ENCODE measurements around the gene SHISA7.
"Not testable (repeated sequence)": the region's sequence is repeated elsewhere in the genome, so short reads cannot be mapped to it uniquely, and the experiment has no call there.

The SHISA7 gene

DNA sequence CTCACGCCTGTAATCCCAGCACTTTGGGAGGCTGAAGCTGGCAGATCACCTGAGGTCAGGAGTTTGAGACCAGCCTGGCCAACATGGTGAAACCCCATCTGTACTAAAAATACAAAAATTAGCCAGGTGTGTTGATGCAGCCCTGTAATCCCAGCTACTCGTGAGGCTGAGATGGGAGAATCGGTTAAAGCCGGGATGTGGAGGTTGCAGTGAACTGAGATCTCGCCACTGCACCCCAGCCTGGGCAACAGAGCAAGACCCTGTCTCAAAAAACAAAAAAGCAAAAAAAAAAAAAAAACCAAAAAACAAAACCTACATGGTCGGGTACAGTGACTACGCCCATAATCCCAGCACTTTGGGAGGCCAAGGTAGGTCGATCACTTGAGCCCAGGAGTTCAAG lies 33.9 kb downstream of the SHISA7 start:
- DNase-seq, result not testable (repeated sequence)

DNA sequence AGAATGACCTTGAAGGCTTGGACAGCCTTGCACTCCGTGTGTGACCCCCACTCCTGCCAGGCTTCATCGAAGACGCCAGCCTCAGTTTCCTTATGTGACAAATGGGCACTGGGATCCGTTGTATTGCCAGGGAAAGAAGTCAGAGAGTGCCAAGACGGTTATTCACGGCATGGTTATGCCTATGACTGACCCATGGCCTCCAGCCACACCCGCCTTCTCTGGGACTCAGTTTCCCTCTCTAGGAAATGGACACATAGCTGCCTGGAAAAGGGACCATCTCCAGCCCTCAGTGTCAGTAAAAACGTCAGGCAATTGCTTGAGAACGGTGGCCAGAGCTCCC lies 34.6 kb downstream of the SHISA7 start:
- no peak for DNase-seq

DNA sequence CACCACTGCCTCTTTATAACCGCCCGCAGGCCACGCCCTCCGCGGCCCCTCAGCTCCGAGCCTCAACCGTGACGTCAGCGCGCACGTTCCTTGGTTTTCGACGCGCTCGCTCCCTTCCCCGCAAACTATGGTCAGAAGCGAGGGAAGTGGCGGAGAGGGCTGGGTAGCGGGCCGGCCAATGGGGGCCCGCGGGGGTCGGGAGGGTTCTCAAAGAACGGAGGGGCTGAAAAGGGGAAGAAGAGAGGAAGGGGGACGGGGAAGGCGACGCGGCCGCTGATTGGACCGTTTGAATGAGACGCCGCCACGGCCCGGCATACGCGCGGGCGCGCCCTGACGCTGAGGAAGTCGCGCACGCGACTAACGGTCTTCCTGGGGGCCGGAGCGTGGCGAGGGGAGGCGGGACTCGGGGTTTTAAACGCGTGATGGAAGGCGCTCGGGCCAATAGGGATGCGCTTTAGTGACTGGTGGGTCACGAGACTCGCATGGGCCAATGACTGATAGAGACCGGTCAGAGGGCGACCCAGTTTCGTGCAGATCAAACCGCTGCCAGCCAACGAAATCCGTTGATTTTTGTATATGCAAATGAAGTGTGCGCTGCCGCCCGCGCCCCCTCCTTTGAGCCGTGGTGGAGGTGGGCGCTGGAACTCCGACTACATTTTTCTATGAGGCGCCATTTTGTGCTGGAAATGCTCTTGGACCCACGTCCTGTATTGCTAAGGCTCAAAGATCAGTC lies 35.1 kb downstream of the SHISA7 start:
- DNase-seq, result peak; percentile 99

DNA sequence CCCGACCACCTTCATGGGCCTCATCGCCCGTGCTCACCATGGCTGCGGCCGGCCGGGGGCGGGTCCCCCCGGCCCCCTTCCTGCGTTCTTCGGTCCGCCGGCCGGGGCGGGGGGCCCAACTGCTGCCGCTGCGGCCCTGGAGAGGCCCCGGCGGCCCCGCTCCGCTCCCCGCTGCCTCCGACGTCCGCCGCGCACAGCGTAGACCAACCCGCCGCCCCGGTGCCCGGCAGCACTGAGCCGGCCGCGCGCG lies 35.6 kb downstream of the SHISA7 start, which contains the start of gene UBE2S:
UBE2S (minus strand) TSS at position 239 of the 250 bp plus-strand sequence; CDS start at position 40, 199 bp downstream.
- not testable (repeated sequence) for DNase-seq

DNA sequence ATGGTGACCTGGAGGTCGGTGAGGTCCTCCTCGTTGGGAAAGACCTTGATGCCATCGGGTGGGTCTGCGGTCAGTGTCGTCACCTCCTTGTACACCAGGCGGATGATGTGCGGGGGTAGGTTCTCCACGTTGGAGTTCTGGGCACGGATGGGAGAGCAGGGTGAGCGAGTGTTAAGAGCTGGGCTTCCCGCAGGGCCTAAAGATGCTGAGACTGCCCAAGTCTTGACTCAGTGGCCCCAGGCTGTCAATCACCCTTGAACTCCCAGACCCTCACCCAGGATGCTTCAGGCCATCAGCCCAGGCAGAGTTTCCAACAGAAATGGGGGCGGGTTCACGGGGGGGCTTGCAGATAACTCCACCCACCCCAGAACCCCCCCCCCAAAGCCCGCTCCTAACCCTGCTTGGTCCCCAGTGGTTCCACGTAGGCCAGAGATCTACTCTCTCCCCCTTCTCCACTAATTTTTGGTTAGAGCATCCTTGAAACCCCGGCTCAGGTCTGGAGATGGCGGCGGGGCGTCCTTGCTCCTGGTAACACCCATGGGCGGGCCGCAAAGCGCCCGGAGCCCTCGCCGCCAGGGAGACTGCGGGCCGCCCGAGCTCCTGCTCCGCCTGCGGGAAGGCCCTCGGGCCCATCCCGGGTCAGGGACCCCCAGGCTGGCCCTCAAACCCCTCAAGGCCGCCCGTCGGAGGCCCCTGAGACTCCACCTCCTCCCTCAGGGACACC lies 36.1 kb downstream of the SHISA7 start:
- peak in 1 of 2 donors; percentile 43 for DNase-seq

DNA sequence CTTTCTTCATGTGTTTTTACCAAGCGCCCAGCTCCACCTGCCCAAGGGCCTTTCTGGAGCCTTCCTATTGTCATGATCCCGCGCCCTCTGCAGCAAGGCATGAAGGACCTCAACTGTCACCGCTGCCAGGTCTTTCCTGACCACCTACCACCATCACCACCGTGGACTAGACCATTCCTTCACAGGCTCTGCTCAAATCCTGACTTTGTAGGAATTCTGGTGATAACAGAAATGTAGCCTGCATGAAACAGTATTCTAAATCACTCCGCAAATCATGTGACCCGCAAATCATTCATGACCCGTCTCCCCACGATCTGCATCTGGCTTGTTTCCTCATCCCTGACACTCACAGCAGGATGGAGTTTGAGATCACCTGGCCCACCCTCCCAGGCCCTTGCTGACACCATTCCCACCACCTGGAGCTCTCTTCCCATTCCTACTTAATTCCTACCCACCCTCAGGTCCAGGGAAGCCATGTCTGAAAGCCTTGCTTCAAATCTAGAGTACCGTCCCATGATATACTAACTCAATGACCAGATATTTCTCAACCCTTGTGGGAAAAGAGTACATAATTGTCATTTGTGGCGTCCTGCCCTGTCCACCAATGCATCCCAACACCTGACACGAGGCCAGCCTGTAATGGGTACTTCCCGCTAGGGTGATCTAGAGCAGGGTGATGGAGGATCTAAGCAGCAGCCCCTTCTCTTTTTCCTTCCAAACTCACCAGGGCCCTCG lies 36.8 kb downstream of the SHISA7 start:
- DNase-seq, result no peak

DNA sequence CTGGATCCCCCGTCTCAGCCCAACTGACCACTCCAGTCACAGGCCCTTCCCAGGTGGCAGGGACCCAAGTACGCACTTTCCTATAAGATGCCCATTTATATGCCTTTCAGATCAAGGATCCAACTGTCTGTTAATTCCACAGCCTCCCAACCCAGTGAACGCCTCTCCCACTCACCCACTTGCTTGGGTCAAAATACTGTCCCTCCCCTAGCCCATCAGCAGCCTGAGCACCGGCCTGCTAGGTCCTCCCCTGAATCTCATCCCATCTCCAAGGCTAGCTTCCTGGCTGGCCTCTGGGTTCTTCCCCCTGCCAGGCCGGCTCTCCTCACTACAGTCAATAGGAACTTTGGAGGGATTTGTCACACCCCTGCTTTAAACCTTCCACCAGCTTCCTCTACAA lies 37.5 kb downstream of the SHISA7 start:
- DNase-seq, result no peak

DNA sequence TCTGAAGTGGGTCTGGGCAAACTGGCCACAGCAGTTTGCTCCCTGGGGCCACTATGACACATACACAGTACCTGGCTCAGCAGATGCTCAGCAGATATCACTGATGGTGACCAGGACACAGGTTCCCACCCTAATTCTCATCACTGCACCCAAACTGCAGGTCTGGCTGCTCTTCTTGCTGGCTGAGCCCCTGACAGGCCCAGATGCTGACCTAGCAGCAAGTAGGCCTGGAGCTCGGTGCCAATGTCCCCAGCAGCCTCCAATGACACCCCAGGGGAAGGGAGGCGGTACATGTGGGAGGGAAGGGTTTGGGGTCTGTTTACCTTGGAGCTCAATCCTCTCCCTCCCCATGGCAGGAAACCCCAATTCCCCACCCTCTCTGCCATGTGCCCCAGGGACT lies 40.6 kb downstream of the SHISA7 start:
- DNase-seq, result no peak

DNA sequence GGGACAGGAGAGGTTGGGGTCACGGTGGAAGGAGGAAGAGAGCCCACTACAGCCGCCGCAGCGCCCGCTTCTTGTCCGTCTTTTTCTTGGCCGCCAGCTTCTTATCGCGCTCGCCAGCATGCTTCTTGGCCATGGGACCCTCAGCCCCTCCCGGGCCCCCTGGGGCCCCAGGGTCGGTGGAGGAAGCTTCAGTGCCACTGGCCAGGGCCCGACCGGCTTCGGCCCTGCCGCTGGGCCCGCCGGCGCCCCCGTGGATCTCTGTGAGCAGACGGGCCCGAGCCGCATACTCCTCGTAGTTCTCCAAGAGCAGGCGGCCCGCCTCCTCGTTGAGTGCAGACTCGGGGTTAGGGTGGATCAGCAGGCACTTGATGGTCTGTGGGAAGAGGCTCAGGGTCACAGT lies 41.7 kb downstream of the SHISA7 start:
- not testable (repeated sequence) for DNase-seq

DNA sequence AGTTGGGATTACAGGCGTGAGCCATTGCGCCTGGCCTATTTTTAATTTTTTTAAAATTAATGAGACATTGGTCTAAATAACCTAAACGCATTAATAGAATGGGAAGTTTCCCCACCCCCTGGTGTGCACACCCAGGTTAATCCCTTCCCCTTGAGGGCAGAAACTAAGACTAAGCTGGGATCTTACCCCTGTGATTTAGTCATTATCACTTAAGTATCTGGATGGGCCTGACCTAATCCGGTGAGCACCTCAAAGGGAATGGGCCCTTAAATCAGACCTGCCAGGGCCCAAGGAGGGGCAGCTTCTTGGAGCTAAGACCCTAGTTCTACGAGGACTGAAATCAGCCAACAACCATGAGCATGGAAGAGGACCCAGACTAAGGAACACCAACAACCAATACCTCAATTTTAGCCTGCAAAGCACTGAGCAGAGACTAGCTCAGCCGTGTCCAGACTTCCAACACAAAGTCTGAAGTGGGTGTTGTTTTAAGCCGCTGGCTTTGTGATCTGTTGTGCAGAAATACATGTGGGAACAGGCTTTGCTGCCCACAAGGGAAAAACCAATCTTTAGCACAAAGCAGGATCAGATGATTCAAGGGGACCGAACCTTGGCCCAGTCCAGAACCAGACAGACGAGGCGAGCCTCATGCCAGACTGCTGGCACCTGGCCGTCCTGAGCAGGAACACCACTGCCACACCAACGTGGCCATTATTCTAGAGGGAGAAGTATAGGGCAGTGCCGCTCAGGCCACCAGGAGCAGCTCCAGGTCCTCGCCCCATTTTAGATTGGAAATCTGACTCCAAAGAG lies 42.6 kb downstream of the SHISA7 start:
- DNase-seq, result no peak

DNA sequence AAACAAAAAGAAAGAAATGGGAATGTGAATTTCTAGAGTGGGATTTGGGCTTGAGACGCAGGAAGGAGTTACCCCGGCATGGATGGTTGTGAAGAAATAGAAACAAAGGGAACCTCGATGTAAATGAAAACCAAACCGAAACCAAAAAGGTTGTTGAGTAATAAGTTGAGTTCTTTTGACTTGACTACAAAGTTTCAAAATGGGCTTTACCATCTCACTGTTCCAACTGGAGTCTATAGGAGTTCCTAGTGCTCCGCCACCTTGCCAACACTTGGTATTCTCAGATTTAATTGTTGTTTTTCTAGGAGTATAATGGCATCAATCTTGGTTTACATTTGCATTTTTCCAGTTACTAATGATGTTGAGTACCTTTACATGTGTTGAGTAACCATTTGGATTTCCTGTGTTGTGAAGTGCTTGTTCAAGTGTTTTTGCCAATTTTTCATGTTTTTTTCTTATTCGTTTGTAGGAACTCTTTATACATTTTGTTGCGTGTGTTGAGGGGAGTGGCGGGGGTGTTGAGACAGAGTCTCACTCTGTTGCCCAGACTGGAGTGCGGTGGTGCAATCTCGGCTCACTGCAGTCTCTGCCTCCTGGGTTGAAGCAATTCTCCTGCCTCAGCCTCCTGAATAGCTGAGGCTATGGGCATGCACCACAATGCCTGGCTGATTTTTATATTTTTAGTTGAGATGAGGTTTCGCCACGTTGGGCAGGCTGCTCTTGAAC lies 44.7 kb downstream of the SHISA7 start:
- DNase-seq, result peak in 1 of 2 donors; percentile 30

DNA sequence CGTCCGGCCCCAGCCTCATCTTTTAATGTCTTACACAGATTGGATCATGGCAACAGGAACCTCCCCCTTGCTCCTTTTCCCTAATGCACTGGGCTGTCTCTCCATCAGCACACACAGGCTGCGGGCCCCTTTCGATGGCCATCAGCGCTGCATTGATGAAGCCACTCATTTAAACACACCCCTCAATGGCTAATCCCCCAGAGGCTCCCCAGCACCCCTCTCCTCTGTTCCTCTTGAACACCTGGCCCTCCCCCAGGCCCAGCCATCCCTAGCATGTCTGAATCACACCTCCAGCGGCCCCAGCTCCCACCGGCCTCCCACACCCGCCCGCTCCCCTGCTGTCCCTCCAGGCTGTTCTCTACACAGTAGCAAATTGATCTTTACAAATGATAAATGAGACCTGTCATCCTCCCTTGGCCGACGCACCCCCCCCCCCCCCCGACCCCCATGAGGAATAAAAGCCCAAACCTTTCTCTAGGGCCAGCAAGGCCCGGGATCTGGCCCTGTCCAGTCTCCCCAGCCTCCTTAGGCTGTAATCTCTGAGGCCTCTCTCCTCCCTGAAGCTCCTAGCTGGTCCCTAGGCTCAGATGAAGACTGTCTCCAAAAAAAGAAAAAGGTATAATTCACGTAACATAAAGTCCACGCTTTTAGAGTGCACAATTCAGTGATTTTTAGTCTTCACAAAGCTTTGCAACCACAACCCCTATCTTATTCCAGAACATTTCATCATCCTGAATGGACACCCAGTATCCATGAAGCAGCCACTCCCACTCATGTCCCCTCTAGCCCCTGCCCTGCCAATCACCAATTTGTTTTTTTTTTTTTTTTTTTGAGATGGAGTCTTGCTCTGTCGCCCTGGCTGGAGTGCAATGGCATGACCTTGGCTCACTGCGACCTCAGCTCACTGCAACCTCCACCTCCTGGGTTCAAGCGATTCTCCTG lies 50.0 kb downstream of the SHISA7 start:
- DNase-seq, result no peak

DNA sequence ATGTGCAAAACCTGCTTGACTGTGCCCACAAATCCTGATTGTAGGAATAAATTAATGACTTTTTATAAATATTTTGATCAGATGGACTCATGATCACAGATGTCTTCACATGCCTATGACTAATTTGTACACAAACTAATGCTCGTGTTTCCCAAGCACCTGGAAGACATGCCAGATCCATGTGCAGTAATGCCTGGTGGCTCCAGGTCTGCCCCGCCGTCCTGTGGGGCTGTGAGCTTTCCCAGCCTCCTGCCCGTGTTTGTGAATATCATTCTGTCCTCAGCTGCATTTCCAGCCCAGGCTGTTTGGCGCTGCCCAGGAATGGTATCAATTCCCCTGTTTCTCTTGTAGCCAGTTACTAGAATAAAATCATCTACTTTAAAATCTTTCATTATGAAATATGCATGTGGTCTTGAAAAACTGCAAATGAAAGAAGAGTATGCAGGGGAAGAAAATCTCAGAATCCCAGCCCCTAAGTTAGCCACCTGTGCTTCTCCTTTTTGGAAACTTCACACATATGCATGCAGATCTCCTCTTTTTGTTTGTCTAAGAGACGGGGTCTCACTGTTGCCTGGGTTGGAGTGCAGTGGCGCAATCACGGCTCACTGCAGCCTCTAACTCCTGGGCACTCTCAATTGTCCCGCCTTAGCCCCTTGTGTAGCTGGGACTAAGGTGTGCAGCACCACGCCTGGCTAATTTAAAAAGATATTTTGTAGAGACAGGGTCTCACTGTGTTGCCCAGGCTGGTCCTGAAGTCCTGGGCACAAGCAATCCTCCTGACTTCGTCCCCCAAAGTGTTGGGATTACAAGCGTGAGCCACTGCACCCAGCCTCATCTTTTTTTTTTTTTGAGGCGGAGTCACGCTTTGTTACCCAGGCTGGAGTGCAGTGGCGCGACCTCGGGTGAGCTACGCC lies 51.1 kb downstream of the SHISA7 start:
- DNase-seq, result no peak

DNA sequence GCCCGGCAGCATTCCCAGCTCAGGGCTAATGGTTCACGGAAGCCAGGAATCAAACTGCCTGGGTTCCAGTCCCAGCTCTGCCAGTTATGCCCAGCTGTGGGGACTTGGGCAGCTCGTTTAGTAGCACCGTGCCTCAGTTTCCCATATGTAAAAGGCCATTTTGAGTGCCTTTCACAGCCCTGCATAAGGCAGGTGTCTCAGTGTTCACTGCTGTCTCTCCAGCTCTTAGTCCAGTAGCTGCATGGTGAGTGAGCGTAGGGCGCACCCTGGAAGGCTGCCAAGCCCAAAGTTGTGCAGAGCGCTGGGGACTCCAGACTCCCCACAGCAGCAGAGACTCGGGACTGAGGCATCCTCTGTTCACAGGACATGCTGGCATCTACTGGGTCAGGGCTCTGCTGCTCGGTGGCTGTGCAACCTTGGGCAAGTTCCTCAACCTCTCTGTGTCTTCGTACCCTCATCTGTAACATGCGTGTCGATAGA lies 51.9 kb downstream of the SHISA7 start:
- no peak for DNase-seq

DNA sequence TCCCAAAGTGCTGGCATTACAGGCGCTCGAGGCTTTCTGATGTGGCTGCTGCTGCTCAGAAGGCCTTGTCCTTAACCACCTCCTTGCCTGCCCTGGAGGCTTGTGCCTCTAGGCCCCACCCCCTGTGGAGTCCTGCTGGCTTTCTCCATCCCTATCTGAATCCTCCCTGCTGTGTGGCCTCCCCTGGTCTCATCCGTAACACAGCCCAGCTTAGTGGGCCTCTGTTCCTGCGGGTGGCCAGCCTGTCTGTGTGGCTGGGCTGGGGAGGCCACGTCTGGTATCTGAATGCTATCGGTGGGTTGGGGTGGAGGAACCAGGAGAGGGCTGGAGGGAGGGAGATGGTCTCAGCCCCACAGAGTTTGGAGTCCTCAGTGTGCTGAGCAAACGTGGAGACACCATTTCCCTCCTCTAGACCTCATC lies 52.6 kb downstream of the SHISA7 start:
- DNase-seq, result no peak

DNA sequence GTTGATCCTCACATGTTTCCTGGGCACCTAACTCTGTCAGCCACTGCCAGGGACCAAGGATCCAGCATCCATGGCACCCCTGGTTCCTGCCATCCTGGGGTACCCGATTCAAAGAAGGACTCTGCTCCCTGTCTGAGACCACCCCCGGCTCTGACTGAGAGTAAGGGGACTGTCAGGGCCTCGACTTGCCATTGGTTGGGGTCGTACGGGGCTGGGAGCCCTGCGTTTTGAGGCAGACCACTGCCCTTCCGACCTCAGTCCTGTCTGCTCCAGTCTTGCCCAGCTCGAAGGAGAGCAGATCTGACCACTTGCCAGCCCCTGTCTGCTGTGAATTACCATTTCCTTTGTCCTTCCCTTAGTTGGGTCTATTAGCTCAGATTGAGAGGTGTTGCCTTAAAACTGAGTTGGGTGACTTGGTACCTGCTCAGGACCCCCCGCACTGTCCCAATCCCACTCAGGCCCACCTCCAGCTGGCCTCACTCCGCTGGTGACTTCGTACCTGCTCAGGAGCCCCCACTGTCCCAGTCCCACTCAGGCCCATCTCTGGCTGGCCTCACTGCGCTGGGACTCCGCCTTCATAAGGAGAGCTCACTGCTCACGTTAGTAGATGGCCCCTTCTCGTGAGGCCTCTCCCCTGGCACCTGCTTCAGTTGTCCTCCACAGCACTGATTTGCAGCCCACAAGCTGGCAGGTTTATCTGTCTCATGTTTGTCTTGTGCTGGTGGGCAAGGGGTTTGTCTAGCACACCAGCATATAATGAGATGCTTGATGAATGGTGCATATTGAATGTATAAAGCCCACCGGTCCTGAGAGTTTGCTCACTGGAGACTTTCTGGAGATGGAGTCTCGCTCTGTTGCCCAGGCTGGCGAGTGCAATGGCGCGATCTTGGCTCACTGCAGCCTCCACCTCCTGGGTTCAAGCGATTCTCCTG lies 53.4 kb downstream of the SHISA7 start:
- DNase-seq, result no peak

DNA sequence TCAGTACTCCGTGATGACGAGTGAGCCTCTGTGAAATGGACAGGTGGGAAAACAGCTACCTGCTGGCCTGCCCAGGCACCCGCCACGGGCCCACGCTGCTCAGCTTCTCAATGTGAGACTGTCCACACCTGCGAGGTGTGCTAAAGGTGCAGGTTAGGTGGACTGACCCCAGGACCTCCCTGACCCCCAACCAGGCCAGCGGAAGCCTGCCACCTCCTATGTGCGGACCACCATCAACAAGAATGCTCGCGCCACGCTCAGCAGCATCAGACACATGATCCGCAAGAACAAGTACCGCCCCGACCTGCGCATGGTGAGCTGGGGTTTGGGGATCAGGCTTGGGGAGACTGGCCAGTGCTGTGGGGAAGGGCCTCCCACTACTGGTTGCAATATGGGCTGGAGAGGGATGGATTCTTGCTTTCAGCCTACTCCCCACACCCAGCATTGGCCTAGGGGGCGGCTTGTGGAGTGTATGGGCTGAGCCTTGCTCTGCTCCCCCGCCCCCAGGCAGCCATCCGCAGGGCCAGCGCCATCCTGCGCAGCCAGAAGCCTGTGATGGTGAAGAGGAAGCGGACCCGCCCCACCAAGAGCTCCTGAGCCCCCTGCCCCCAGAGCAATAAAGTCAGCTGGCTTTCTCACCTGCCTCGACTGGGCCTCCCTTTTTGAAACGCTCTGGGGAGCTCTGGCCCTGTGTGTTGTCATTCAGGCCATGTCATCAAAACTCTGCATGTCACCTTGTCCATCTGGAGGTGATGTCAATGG lies 55.2 kb downstream of the SHISA7 start:
- DNase-seq, result no peak

DNA sequence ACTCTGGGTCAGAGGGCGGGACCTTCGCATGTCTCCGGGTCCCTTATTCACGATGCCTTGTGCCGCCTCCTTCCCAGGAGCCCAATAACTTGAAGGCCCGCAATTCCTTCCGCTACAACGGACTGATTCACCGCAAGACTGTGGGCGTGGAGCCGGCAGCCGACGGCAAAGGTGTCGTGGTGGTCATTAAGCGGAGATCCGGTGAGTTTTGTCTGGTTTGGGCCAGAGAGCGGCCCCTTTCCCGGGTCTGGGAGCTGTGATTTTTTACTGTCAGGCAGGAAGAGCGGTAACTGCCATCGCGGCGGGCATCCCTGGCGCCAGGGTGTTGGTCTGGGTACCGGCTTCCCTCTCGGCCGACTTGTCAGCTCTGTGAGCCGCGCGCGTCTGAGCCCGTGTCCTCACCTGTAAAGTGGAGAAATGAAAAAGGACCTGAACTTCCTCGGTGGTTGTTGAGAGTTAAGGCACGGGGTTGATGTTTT lies 56.6 kb downstream of the SHISA7 start:
- DNase-seq, result no peak
